Lower lobe of right lung (tissue), 2 donors: ENCODE results near the gene SLC2A5. TPM values are rescaled to one million over a fixed set of nuclear protein-coding genes. Genes with fewer than 3 reads are reported as not detected.
A peak's percentile ranks its signal among the peaks of the same experiment; 100 is the strongest.

Experiments used
- ATAC-seq, 2 donors: fragments of 200-7000 bp; cut with Tn5 transposase; one replicate each; pipeline ENCODE4 v1.9.1; 2020 to 2022; ENCODE audit warnings: mild to moderate bottlenecking in 2 of 2, moderate library complexity in 2 of 2
- DNase-seq: peaks from one replicate; pipeline ENCODE4 v3.0.0-alpha.2; 2020
- H3K27ac ChIP-seq: fragments of 200-600 bp; one replicate; pipeline ENCODE4 v1.8.0; 2022
- H3K27me3 ChIP-seq: fragments of 200-600 bp; one replicate; pipeline ENCODE4 v1.8.0; 2022; ENCODE audit warnings: low read depth
- H3K36me3 ChIP-seq: fragments of 200-600 bp; one replicate; pipeline ENCODE4 v1.8.0; 2022; ENCODE audit warnings: mild to moderate bottlenecking
- H3K4me1 ChIP-seq: fragments of 200-600 bp; one replicate; pipeline ENCODE4 v1.8.0; 2022
- H3K4me3 ChIP-seq: fragments of 200-600 bp; one replicate; pipeline ENCODE4 v1.8.0; 2022; ENCODE audit warnings: mild to moderate bottlenecking
- H3K9me3 ChIP-seq: fragments of 200-600 bp; one replicate; pipeline ENCODE4 v1.8.0; 2022
- intact Hi-C: fragments of 100-400 bp; cut with DNase I; formaldehyde crosslinking; loops from one replicate; pipeline ENCODE4 v1.11.0; 2022
- total RNA-seq: library from RNA; stranded (reverse); fragmentation: NEBNext Ultra II Directional; extraction: Animal tissue kit (Norgen Biotek cat#: 25700); gene quantifications from one replicate; pipeline ENCODE4 v1.2.1, GENCODE V29; 2021
- TF ChIP-seq, protein P1 (sequence below): fragments of 200-600 bp; IDR thresholded peaks from one replicate; pipeline ENCODE4 v1.8.0; 2022; ENCODE audit warnings: antibody characterized with exemption, mild to moderate bottlenecking
- donor health status: DM: no; HTN: yes; CAD: no; lungs with severe emphysema.

SLC2A5 gene
- total RNA-seq, 1 donor from 2014 or later = 1.7 TPM

DNA sequence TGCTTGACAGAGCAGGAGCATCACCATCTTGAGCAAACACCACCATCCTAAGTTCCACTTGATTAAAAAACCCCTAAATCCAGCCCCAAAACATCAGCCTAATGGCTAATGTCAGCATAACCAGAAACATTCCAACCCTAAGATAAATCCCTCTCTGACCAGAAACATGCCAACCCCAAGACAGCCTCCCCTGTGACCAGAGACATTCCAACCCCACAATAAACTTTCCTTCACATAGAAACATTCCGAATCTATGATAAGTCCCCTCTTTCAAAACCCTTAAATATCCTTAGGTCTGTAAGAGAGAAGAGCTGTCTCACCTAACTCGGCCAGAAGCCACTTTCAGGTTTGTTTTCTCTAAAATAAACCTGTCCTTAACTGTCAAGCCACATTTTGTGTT is 17.4 kb upstream of the SLC2A5 start:
- Histone ChIP-seq H3K9me3 (no peaks in the 10 kb centered on the region), H3K36me3 (no peaks in the 10 kb centered on the region), H3K4me3 (no peak overlapping the region), H3K27ac (no peak overlapping the region), H3K27me3 (no peaks in the 10 kb centered on the region), H3K4me1 (peaks cover 23% of the 10 kb centered on the region)
- intact Hi-C loops = no loop called here
- ATAC-seq (no peak), DNase-seq (no peak)
- TF ChIP-seq, protein P1, sequence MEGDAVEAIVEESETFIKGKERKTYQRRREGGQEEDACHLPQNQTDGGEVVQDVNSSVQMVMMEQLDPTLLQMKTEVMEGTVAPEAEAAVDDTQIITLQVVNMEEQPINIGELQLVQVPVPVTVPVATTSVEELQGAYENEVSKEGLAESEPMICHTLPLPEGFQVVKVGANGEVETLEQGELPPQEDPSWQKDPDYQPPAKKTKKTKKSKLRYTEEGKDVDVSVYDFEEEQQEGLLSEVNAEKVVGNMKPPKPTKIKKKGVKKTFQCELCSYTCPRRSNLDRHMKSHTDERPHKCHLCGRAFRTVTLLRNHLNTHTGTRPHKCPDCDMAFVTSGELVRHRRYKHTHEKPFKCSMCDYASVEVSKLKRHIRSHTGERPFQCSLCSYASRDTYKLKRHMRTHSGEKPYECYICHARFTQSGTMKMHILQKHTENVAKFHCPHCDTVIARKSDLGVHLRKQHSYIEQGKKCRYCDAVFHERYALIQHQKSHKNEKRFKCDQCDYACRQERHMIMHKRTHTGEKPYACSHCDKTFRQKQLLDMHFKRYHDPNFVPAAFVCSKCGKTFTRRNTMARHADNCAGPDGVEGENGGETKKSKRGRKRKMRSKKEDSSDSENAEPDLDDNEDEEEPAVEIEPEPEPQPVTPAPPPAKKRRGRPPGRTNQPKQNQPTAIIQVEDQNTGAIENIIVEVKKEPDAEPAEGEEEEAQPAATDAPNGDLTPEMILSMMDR = no peak

DNA sequence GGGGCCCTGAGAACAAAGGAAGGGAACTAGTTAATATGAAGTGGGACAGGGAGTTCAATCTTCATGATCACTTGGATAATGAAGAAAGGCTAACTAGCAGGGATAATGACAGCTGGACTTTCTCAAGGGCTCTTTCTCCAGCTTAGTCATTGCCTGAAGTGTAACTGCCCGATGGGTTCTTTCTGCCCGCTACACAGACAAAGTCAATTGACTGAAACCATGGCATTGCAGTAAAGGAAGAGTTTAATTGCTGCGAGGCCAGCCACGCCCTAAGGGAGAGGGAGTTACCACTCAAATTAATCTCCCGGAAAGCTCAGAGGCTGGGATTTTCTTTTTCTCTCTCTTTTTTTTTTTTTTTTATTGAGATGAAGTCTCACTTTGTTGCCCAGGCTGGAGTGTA is 16.6 kb upstream of the SLC2A5 start:
- no peak for DNase-seq
- TF ChIP-seq, protein P1 = no peak
- H3K4me1 ChIP-seq = peaks cover 23% of the 10 kb centered on the region
- no peak overlapping the region for H3K27ac ChIP-seq
- intact Hi-C loops = no loop called here
- no peaks in the 10 kb centered on the region for H3K9me3 ChIP-seq
- H3K27me3 ChIP-seq = no peaks in the 10 kb centered on the region
- no peak overlapping the region for H3K4me3 ChIP-seq
- ATAC-seq = peak in 1 of 2 donors; percentile 55
- H3K36me3 ChIP-seq = no peaks in the 10 kb centered on the region

GRCh38 chr1:9085306-9085940 is 16.0 kb upstream of the SLC2A5 start:
- DNase-seq = no peak
- Histone ChIP-seq H3K9me3 (no peaks in the 10 kb centered on the region), H3K4me3 (no peak overlapping the region), H3K4me1 (peaks cover 23% of the 10 kb centered on the region), H3K36me3 (no peaks in the 10 kb centered on the region), H3K27ac (no peak overlapping the region), H3K27me3 (peaks cover 4% of the 10 kb centered on the region)
- intact Hi-C loops = no loop called here
- no peak for ATAC-seq
- TF ChIP-seq, protein P1 = no peak

- intact Hi-C loops = no loop called here
- peaks cover 4% of the 10 kb centered on the region for H3K27me3 ChIP-seq
- no peak overlapping the region for H3K27ac ChIP-seq
- no peaks in the 10 kb centered on the region for H3K9me3 ChIP-seq
- no peak for DNase-seq
- H3K36me3 ChIP-seq = no peaks in the 10 kb centered on the region
- no peak overlapping the region for H3K4me3 ChIP-seq
- peak in 1 of 2 donors; percentile 44 for ATAC-seq
- TF ChIP-seq, protein P1 = no peak
- H3K4me1 ChIP-seq = peaks cover 23% of the 10 kb centered on the region
Observed at GRCh38 chr1:9084906-9085305, 15.5 kb upstream of the SLC2A5 start.

DNA sequence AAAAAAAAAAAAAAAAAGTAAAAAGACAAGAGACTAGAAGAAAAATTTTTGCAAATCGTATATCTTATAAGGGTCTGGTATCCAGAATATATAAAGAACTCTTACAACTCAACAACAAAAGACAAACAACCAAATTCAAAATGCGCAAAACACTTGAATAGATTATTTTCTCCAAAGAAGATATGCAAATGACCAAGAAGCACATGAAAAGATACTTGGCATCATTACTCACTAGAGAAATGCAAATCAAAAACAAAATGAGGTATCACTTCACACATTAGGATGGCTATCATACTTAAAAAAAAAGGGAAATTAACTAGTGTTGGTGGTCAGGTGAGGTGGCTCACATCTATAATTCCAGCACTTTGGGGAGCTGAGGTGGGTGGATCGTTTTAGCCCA is 12.0 kb upstream of the SLC2A5 start:
- TF ChIP-seq, protein P1 = no peak

More for the DNA sequence above, 12.0 kb upstream of the SLC2A5 start:
- H3K36me3 ChIP-seq = no peaks in the 10 kb centered on the region
- no peak overlapping the region for H3K4me3 ChIP-seq
- ATAC-seq = no peak
- intact Hi-C loops = no loop called here
- peaks cover 11% of the 10 kb centered on the region for H3K27me3 ChIP-seq
- no peak overlapping the region for H3K27ac ChIP-seq
- no peak for DNase-seq
- peaks cover 27% of the 10 kb centered on the region for H3K4me1 ChIP-seq
- H3K9me3 ChIP-seq = no peaks in the 10 kb centered on the region
